SK-N-SH treated with all-trans-retinoic acid at 6 μM for 48 hours (cell line): ENCODE measurements around the gene SLC19A1.

Experiments used
- BACH2 ChIP-seq: fragments of 250-450 bp; sonication (Bioruptor Pico); IDR thresholded peaks from 2 replicates; pipeline ENCODE4 v1.9.0; 2021; ENCODE audit warnings: mild to moderate bottlenecking, borderline replicate concordance
- CREB5 ChIP-seq: fragments of 250-450 bp; sonication (Bioruptor Pico); IDR thresholded peaks from 2 replicates; pipeline ENCODE4 v1.5.1; 2020; ENCODE audit warnings: low read depth, mild to moderate bottlenecking, moderate library complexity
- GLIS3 ChIP-seq: fragments of 250-450 bp; sonication (Bioruptor Pico); IDR thresholded peaks from 2 replicates; pipeline ENCODE4 v1.5.0; 2020; ENCODE audit warnings: mild to moderate bottlenecking, moderate library complexity
- PATZ1 ChIP-seq: fragments of 250-450 bp; sonication (Bioruptor Pico); IDR thresholded peaks from 2 replicates; pipeline ENCODE4 v1.8.0; 2020; ENCODE audit warnings: mild to moderate bottlenecking, moderate library complexity, borderline replicate concordance
- POU6F1 ChIP-seq: fragments of 250-450 bp; sonication (Bioruptor Pico); IDR thresholded peaks from 2 replicates; pipeline ENCODE4 v1.8.0; 2021; ENCODE audit warnings: low read depth, mild to moderate bottlenecking, moderate library complexity, borderline replicate concordance
- PPARA ChIP-seq: fragments of 250-450 bp; sonication (Bioruptor Pico); IDR thresholded peaks from 2 replicates; pipeline ENCODE4 v1.5.0; 2020; ENCODE audit warnings: mild to moderate bottlenecking, borderline replicate concordance
- RARB ChIP-seq: fragments of 250-450 bp; sonication (Bioruptor Pico); IDR thresholded peaks from 2 replicates; pipeline ENCODE4 v1.8.0; 2021; ENCODE audit warnings: mild to moderate bottlenecking, moderate library complexity
- TCF4 ChIP-seq: fragments of 250-450 bp; sonication (Bioruptor Pico); IDR thresholded peaks from 2 replicates; pipeline ENCODE4 v1.8.0; 2021; ENCODE audit warnings: mild to moderate bottlenecking, moderate library complexity, borderline replicate concordance
- TOX ChIP-seq: fragments of 250-450 bp; sonication (Bioruptor Pico); IDR thresholded peaks from 2 replicates; pipeline ENCODE4 v1.8.0; 2021; ENCODE audit warnings: mild to moderate bottlenecking, moderate library complexity, borderline replicate concordance
- ZC3H10 ChIP-seq: fragments of 250-450 bp; sonication (Bioruptor Pico); IDR thresholded peaks from 2 replicates; pipeline ENCODE4 v1.5.1; 2021; ENCODE audit warnings: mild to moderate bottlenecking, moderate library complexity
- ZFP3 ChIP-seq: fragments of 250-450 bp; sonication (Bioruptor Pico); IDR thresholded peaks from 2 replicates; pipeline ENCODE4 v1.5.0; 2020; ENCODE audit warnings: mild to moderate bottlenecking, moderate library complexity
- ZFP30 ChIP-seq: fragments of 450-650 bp; formaldehyde crosslinking; IDR thresholded peaks from 2 replicates; pipeline ENCODE4 v1.5.0; 2022; ENCODE audit warnings: mild to moderate bottlenecking, moderate library complexity
- ZNF8 ChIP-seq: fragments of 450-650 bp; formaldehyde crosslinking; IDR thresholded peaks from 2 replicates; pipeline ENCODE4 v1.5.0; 2020; ENCODE audit warnings: mild to moderate bottlenecking, moderate library complexity

GRCh38 chr21:45550522-45551210 is 8.4 kb upstream of the SLC19A1 start:
- no peak for TF ChIP-seq BACH2 (CRISPR knock-in tag)
- TF ChIP-seq RARB (CRISPR knock-in tag): no peak
- TF ChIP-seq PPARA (CRISPR knock-in tag): no peak
- no peak for TF ChIP-seq CREB5 (CRISPR knock-in tag)
- TF ChIP-seq ZNF8 (CRISPR knock-in tag): no peak
- no peak for TF ChIP-seq POU6F1
- TF ChIP-seq TCF4: no peak
- no peak for TF ChIP-seq PATZ1
- TF ChIP-seq ZFP3: no peak
- no peak for TF ChIP-seq TOX (CRISPR knock-in tag)
- TF ChIP-seq ZFP30 (CRISPR knock-in tag): no peak
- no peak for TF ChIP-seq ZC3H10
- TF ChIP-seq GLIS3 (CRISPR knock-in tag): no peak
